ENCODE results near the gene ARSD. TPM values are rescaled to one million over a fixed set of nuclear protein-coding genes. Genes with fewer than 3 reads are reported as not detected.

Gene ARSD
- total RNA-seq, 4 donors from 2014 or later = 11.6 to 20.3 (median 14.9) TPM

DNA sequence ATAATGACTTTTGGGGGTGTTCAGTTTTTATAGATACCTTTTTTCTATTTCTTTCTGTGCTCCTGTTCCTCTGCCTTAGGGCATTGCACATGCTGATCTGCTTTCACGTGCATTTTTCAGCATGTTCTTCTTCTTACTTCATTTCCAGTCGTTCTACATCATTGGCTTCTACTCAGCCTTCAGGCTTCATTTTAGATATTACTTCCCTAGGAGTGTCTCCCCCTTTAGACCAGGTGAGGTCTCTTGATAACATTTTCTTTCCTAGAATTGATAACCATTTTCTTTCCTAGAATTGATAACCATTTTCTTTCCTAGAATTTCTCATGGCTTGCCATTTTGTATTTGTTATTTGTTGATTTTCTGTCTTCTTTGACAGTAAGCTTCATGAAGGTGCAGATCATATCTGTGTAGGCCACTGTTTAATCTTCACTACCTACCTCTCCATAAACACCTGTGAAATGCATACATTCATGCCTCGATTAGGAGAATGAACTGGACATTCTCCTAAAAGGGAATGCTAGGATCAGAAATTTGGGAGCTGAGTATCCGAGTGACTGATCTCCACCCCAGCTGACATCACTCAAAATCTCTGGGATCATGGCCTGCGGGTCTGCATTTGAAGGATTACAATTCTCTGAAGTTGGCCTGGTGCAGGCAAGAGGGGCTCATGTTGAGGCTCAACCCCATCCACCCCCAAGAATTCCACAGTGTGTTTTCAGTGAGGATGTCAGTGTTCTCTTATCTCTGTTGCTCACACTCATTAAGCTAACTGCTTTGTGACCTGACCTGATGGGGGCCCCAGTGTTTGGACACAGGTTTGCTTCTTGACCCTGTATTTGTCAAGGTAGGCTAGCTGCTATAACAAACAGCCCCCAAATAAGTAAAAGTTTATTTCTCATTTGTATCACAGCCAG, 54.7 kb downstream of the ARSD start:
- WGBS = 87% methylated on average over 5 of the region's 5 CpGs
- TF ChIP-seq, protein P1, sequence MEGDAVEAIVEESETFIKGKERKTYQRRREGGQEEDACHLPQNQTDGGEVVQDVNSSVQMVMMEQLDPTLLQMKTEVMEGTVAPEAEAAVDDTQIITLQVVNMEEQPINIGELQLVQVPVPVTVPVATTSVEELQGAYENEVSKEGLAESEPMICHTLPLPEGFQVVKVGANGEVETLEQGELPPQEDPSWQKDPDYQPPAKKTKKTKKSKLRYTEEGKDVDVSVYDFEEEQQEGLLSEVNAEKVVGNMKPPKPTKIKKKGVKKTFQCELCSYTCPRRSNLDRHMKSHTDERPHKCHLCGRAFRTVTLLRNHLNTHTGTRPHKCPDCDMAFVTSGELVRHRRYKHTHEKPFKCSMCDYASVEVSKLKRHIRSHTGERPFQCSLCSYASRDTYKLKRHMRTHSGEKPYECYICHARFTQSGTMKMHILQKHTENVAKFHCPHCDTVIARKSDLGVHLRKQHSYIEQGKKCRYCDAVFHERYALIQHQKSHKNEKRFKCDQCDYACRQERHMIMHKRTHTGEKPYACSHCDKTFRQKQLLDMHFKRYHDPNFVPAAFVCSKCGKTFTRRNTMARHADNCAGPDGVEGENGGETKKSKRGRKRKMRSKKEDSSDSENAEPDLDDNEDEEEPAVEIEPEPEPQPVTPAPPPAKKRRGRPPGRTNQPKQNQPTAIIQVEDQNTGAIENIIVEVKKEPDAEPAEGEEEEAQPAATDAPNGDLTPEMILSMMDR (IDR thresholded peaks at IDR 0.05) = no peak
- no peak for TF ChIP-seq POLR2AphosphoS5 (IDR thresholded peaks at IDR 0.05)
- TF ChIP-seq EP300 (IDR thresholded peaks at IDR 0.05) = no peak
- TF ChIP-seq POLR2A (IDR thresholded peaks at IDR 0.05; ENCODE audit: low read depth) = no peak

DNA sequence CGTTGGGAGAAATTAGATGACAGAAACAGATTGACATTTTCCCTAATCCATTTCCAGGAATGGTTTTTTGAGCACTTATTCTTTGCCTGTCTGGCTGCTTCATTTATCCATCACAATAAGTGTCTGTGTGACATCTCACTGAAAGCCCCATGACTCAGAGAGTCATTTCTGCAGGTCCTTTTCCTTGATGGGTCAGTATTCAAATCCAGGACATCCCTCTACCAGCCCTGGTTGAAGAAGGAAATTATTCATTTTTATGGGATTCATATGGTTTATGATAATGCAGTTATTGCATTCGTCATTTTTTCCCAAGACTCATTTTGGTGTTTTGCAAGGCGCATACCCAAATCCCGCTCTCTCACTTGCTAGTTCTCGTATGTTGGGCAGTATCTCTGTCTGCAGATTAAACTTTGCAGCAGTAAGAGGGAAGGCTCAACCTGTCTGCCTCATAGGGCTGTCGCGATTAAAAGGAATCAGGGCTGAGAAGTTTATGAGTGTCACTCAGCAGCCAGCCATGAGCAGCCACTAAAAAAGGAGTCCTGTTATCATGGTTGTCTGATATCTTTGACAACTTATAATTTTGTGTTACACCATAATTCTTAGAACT, 56.4 kb downstream of the ARSD start:
- TF ChIP-seq, protein P1 (IDR thresholded peaks at IDR 0.05) = no peak
- TF ChIP-seq POLR2A (IDR thresholded peaks at IDR 0.05; ENCODE audit: low read depth) = no peak
- Histone ChIP-seq H3K36me3 (no peaks in the 10 kb centered on the region), H3K9me3 (no peaks in the 10 kb centered on the region), H3K27me3 (no peaks in the 10 kb centered on the region), H3K4me3 (no peak overlapping the region), H3K27ac (replicated peaks in 1 of 4) (no peak overlapping the region), H3K4me1 (no peaks in the 10 kb centered on the region)
- 95% methylated on average over 7 of the region's 7 CpGs for WGBS
- intact Hi-C loops (cut with DNase I) = no loop called here
- DNase-seq (ENCODE audit: extremely low spot score) = no peak

More for the DNA sequence above, 54.7 kb downstream of the ARSD start:
- intact Hi-C loops (cut with DNase I) = no loop called here
- no peak for DNase-seq (ENCODE audit: extremely low spot score)
- H3K4me3 ChIP-seq = no peak overlapping the region
- no peaks in the 10 kb centered on the region for H3K9me3 ChIP-seq
- H3K27ac ChIP-seq (replicated peaks in 1 of 4) = no peak overlapping the region
- H3K4me1 ChIP-seq = no peaks in the 10 kb centered on the region
- no peaks in the 10 kb centered on the region for H3K36me3 ChIP-seq
- H3K27me3 ChIP-seq = no peaks in the 10 kb centered on the region

GRCh38 chrX:2871831-2872230, 57.3 kb downstream of the ARSD start:
- 88% methylated on average over 2 of the region's 2 CpGs for whole genome bisulfite sequencing
- DNase-seq (ENCODE audit: extremely low spot score) = no peak
- Histone ChIP-seq H3K27ac (replicated peaks in 1 of 4) (no peak overlapping the region), H3K36me3 (no peaks in the 10 kb centered on the region), H3K4me3 (no peak overlapping the region), H3K9me3 (no peaks in the 10 kb centered on the region), H3K27me3 (no peaks in the 10 kb centered on the region), H3K4me1 (no peaks in the 10 kb centered on the region)
- intact Hi-C loops (cut with DNase I) = no loop called here
- no peak for TF ChIP-seq EP300 (IDR thresholded peaks at IDR 0.05)
- TF ChIP-seq, protein P1 (IDR thresholded peaks at IDR 0.05) = no peak
- no peak for TF ChIP-seq POLR2AphosphoS5 (IDR thresholded peaks at IDR 0.05)
- no peak for TF ChIP-seq POLR2A (IDR thresholded peaks at IDR 0.05; ENCODE audit: low read depth)

GRCh38 chrX:2870650-2871049, 58.5 kb downstream of the ARSD start:
- no peaks in the 10 kb centered on the region for H3K36me3 ChIP-seq
- H3K4me1 ChIP-seq = no peaks in the 10 kb centered on the region
- no peak for TF ChIP-seq EP300 (IDR thresholded peaks at IDR 0.05)
- TF ChIP-seq, protein P1 (IDR thresholded peaks at IDR 0.05) = no peak
- TF ChIP-seq POLR2A (IDR thresholded peaks at IDR 0.05; ENCODE audit: low read depth) = no peak
- TF ChIP-seq POLR2AphosphoS5 (IDR thresholded peaks at IDR 0.05) = no peak
- H3K27ac ChIP-seq (replicated peaks in 1 of 4) = no peak overlapping the region
- no peaks in the 10 kb centered on the region for H3K9me3 ChIP-seq
- H3K4me3 ChIP-seq = no peak overlapping the region
- H3K27me3 ChIP-seq = no peaks in the 10 kb centered on the region
- intact Hi-C loops (cut with DNase I) = no loop called here
- DNase-seq (ENCODE audit: extremely low spot score) = no peak
